CD4-positive, alpha-beta T cell (primary cell): ENCODE results near the gene GALNT18. TPM values are rescaled to one million over a fixed set of nuclear protein-coding genes. Genes with fewer than 3 reads are reported as not detected.

Source experiments
- ATAC-seq: fragments of 200-7000 bp; cut with Tn5 transposase; one replicate; pipeline ENCODE4 v1.10.0; 2022; ENCODE audit warnings: mild to moderate bottlenecking; ENCODE audit not compliant: poor library complexity
- CTCF ChIA-PET: fragments of 350-600 bp; sonication (Branson Sonifier 250); formaldehyde crosslinking; loops from one replicate; lab custom pipeline; 2021; ENCODE audit warnings: antibody characterized with exemption, inconsistent platforms; lab: Charles Lee
- POLR2A ChIA-PET: fragments of 350-600 bp; sonication (Branson Sonifier 250); formaldehyde crosslinking; loops from one replicate; lab custom pipeline; 2021; ENCODE audit warnings: antibody characterized with exemption, inconsistent platforms; lab: Charles Lee
- DNase-seq, 14 experiments: peaks; one replicate each; pipeline ENCODE4 v3.0.0-alpha.2; 2013 to 2020; ENCODE audit warnings: mixed read lengths in 2 of 14
- H3K27ac ChIP-seq, 2 donors: one replicate each; pipeline versions ENCODE4 v1.5.1 to v1.7.0; 2013; ENCODE audit warnings: low read length in 2 of 2, low read depth in 1 of 2, mild to moderate bottlenecking in 1 of 2
- H3K27me3 ChIP-seq, 2 experiments: 1 replicate in 1 of 2; 2 replicates in 1 of 2; pipeline versions ENCODE4 v1.6.1 to v1.7.0; 2013; ENCODE audit warnings: low read length in 2 of 2, control low read depth in 1 of 2, mild to moderate bottlenecking in 1 of 2, moderate library complexity in 1 of 2; ENCODE audit not compliant: insufficient read depth in 2 of 2, control insufficient read depth in 1 of 2
- H3K36me3 ChIP-seq: one replicate; pipeline ENCODE4 v1.6.1; 2013; ENCODE audit warnings: low read length, control low read depth; ENCODE audit not compliant: insufficient read depth
- H3K4me1 ChIP-seq: one replicate; pipeline ENCODE4 v1.6.1; 2013; ENCODE audit warnings: low read length, control low read depth; ENCODE audit not compliant: insufficient read depth
- H3K4me3 ChIP-seq: one replicate; pipeline ENCODE4 v1.5.1; 2013; ENCODE audit warnings: mild to moderate bottlenecking, low read length, moderate library complexity
- H3K9me3 ChIP-seq, 2 experiments: 1 replicate in 1 of 2; 2 replicates in 1 of 2; pipeline versions ENCODE4 v1.6.1 to v1.7.0; 2013; ENCODE audit warnings: low read length in 2 of 2, mild to moderate bottlenecking in 2 of 2, control low read depth in 1 of 2, moderate library complexity in 1 of 2; ENCODE audit not compliant: control insufficient read depth in 1 of 2, insufficient read depth in 1 of 2
- H3K27ac Mint-ChIP-seq: one replicate; pipeline ENCODE4 v1.8.0; 2020; ENCODE audit warnings: mixed read lengths
- H3K27me3 Mint-ChIP-seq: one replicate; pipeline ENCODE4 v1.8.0; 2021; ENCODE audit warnings: mixed read lengths
- H3K36me3 Mint-ChIP-seq: one replicate; pipeline ENCODE4 v1.8.0; 2021; ENCODE audit warnings: low read depth, mixed read lengths
- H3K4me1 Mint-ChIP-seq: one replicate; pipeline ENCODE4 v1.8.0; 2021; ENCODE audit warnings: low read depth, mixed read lengths
- H3K4me3 Mint-ChIP-seq: one replicate; pipeline ENCODE4 v1.8.0; 2020; ENCODE audit warnings: mild to moderate bottlenecking, mixed read lengths
- H3K9me3 Mint-ChIP-seq: one replicate; pipeline ENCODE4 v1.8.0; 2020; ENCODE audit warnings: mixed read lengths
- CTCF ChIP-seq: fragments of 200-600 bp; IDR thresholded peaks from one replicate; pipeline ENCODE4 v1.8.0; 2022; ENCODE audit warnings: antibody characterized with exemption, mild to moderate bottlenecking
- intact Hi-C, 2 experiments: fragments of 100-400 bp; cut with DNase I in 1 of 2; cut with micrococcal nuclease in 1 of 2; formaldehyde crosslinking; loops; one replicate each; pipeline versions ENCODE4 v1.15.1 to v1.9.0; 2023 to 2025; cut with DNase I, micrococcal nuclease
- total RNA-seq, 174 experiments: library from RNA in 2 of 174; stranded (reverse) in 2 of 174; gene quantifications; one replicate each; pipeline ENCODE4 v1.2.3 and lab custom pipeline; 2021 to 2026

Gene GALNT18
- total RNA-seq, 2 experiments from 2014 or later = 0.08 TPM; not detected in 1

- ChIA-PET POLR2A (no interaction called here), CTCF (no interaction called here)
- no peak overlapping the region for H3K4me3 ChIP-seq
- Mint-ChIP-seq H3K36me3 (no peaks in the 10 kb centered on the region), H3K9me3 (no peaks in the 10 kb centered on the region), H3K4me1 (no peaks in the 10 kb centered on the region), H3K27me3 (no peaks in the 10 kb centered on the region), H3K4me3 (no peak overlapping the region), H3K27ac (no peak overlapping the region)
- no peaks in the 10 kb centered on the region for H3K4me1 ChIP-seq
- H3K27me3 ChIP-seq = peaks cover 0 to 2% of the 10 kb centered on the region in 2 experiments
- TF ChIP-seq CTCF = no peak
- DNase-seq (no peak), ATAC-seq (no peak)
- intact Hi-C loops = no loop called here
- H3K27ac ChIP-seq = no peak overlapping the region
- no peaks in the 10 kb centered on the region for H3K36me3 ChIP-seq
- no peaks in the 10 kb centered on the region for H3K9me3 ChIP-seq
Observed at GRCh38 chr11:11387207-11387606, 234.6 kb downstream of the GALNT18 start.

GRCh38 chr11:11384829-11385228 is 237.0 kb downstream of the GALNT18 start:
- H3K4me3 ChIP-seq = no peak overlapping the region
- no peaks in the 10 kb centered on the region for H3K36me3 ChIP-seq
- no peak for DNase-seq
- intact Hi-C loops = no loop called here
- Mint-ChIP-seq H3K36me3 (no peaks in the 10 kb centered on the region), H3K4me1 (no peaks in the 10 kb centered on the region), H3K9me3 (no peaks in the 10 kb centered on the region), H3K4me3 (no peak overlapping the region), H3K27ac (no peak overlapping the region), H3K27me3 (no peaks in the 10 kb centered on the region)
- ChIA-PET CTCF (no interaction called here), POLR2A (no interaction called here)
- no peak overlapping the region for H3K27ac ChIP-seq
- TF ChIP-seq CTCF = no peak
- H3K4me1 ChIP-seq = no peaks in the 10 kb centered on the region
- no peaks in the 10 kb centered on the region for H3K9me3 ChIP-seq
- H3K27me3 ChIP-seq = peaks cover 0 to 2% of the 10 kb centered on the region in 2 experiments
- ATAC-seq = no peak

- no peaks in the 10 kb centered on the region for H3K27me3 Mint-ChIP-seq
- TF ChIP-seq CTCF = no peak
Observed at GRCh38 chr11:11383995-11384394, 237.8 kb downstream of the GALNT18 start.

More at GRCh38 chr11:11383995-11384394, 237.8 kb downstream of the GALNT18 start:
- Mint-ChIP-seq H3K4me3 (no peak overlapping the region), H3K27ac (no peak overlapping the region), H3K36me3 (no peaks in the 10 kb centered on the region), H3K4me1 (no peaks in the 10 kb centered on the region), H3K9me3 (no peaks in the 10 kb centered on the region)
- Histone ChIP-seq H3K9me3 (no peaks in the 10 kb centered on the region), H3K4me3 (no peak overlapping the region), H3K36me3 (no peaks in the 10 kb centered on the region), H3K27ac (no peak overlapping the region), H3K27me3 (peaks cover 0 to 2% of the 10 kb centered on the region in 2 experiments), H3K4me1 (no peaks in the 10 kb centered on the region)
- POLR2A ChIA-PET = no interaction called here
- intact Hi-C loops = no loop called here
- ATAC-seq = no peak
- DNase-seq = no peak
- CTCF ChIA-PET = no interaction called here
